Mesenchymal stem cell (in vitro differentiated cells and primary cell): ENCODE measurements around the gene PROCA1.

Experiments
- DNase-seq: peaks from one replicate; pipeline ENCODE4 v3.0.0-alpha.2; 2013
- H2AFZ ChIP-seq: one replicate; pipeline ENCODE4 v1.6.1; 2013; ENCODE audit warnings: low read depth, mild to moderate bottlenecking, control low read depth, inconsistent platforms, low read length, moderate library complexity
- H2AK5ac ChIP-seq: 2 replicates; pipeline ENCODE4 v1.6.1; 2013; ENCODE audit warnings: low read length, moderate library complexity, mild to moderate bottlenecking, inconsistent platforms; ENCODE audit not compliant: severe bottlenecking
- H2BK120ac ChIP-seq: one replicate; pipeline ENCODE4 v1.6.1; 2013; ENCODE audit warnings: low read depth, mild to moderate bottlenecking, inconsistent platforms, low read length, moderate library complexity
- H2BK12ac ChIP-seq, 2 experiments: one replicate each; pipeline ENCODE4 v1.6.1; 2013; ENCODE audit warnings: inconsistent platforms in 2 of 2, low read length in 2 of 2, mild to moderate bottlenecking in 2 of 2, moderate library complexity in 2 of 2, control low read depth in 1 of 2
- H2BK15ac ChIP-seq: one replicate; pipeline ENCODE4 v1.6.1; 2013; ENCODE audit warnings: mild to moderate bottlenecking, low read depth, inconsistent platforms; ENCODE audit not compliant: poor library complexity, severe bottlenecking
- H2BK5ac ChIP-seq: 2 replicates; pipeline ENCODE4 v1.6.1; 2013; ENCODE audit warnings: low read depth, mild to moderate bottlenecking, low read length, control low read depth, inconsistent platforms; ENCODE audit not compliant: poor library complexity, severe bottlenecking
- H3K14ac ChIP-seq, 2 experiments: one replicate each; pipeline ENCODE4 v1.6.1; 2013; ENCODE audit warnings: inconsistent platforms in 2 of 2, low read length in 2 of 2, control low read depth in 1 of 2, mild to moderate bottlenecking in 1 of 2, moderate library complexity in 1 of 2
- H3K18ac ChIP-seq, 2 experiments: one replicate each; pipeline ENCODE4 v1.6.1; 2013; ENCODE audit warnings: inconsistent platforms in 2 of 2, low read length in 2 of 2, control low read depth in 1 of 2, low read depth in 1 of 2, mild to moderate bottlenecking in 1 of 2
- H3K23ac ChIP-seq, 2 experiments: one replicate each; pipeline ENCODE4 v1.6.1; 2013; ENCODE audit warnings: inconsistent platforms in 2 of 2, low read length in 2 of 2, mild to moderate bottlenecking in 2 of 2, moderate library complexity in 2 of 2, control low read depth in 1 of 2
- H3K27ac ChIP-seq: 2 replicates; pipeline ENCODE4 v1.5.1; 2013; ENCODE audit warnings: mild to moderate bottlenecking, moderate library complexity, low read length, control low read depth, inconsistent platforms; ENCODE audit not compliant: poor library complexity, severe bottlenecking
- H3K27me3 ChIP-seq, 2 experiments: 2 replicates each; pipeline versions ENCODE4 v1.6.1 to v1.7.0; 2013; ENCODE audit warnings: low read length in 2 of 2, mild to moderate bottlenecking in 2 of 2, moderate library complexity in 2 of 2, control low read depth in 1 of 2, inconsistent platforms in 1 of 2; ENCODE audit not compliant: control insufficient read depth in 1 of 2, insufficient read depth in 1 of 2
- H3K36me3 ChIP-seq, 2 experiments: 2 replicates each; pipeline versions ENCODE4 v1.6.1 to v1.7.0; 2013; ENCODE audit warnings: low read length in 2 of 2, control low read depth in 1 of 2, inconsistent platforms in 1 of 2, low read depth in 1 of 2, mild to moderate bottlenecking in 1 of 2; ENCODE audit not compliant: insufficient read depth in 2 of 2, control insufficient read depth in 1 of 2
- H3K4ac ChIP-seq, 2 experiments: one replicate each; pipeline ENCODE4 v1.6.1; 2013; ENCODE audit warnings: inconsistent platforms in 2 of 2, low read length in 2 of 2, mild to moderate bottlenecking in 2 of 2, moderate library complexity in 2 of 2, control low read depth in 1 of 2, low read depth in 1 of 2
- H3K4me1 ChIP-seq: 2 replicates; pipeline ENCODE4 v1.6.1; 2013; ENCODE audit warnings: low read depth, low read length, control low read depth; ENCODE audit not compliant: control insufficient read depth, insufficient read depth
- H3K4me2 ChIP-seq: 2 replicates; pipeline ENCODE4 v1.6.1; 2013; ENCODE audit warnings: low read length, mild to moderate bottlenecking, inconsistent platforms; ENCODE audit not compliant: poor library complexity, severe bottlenecking
- H3K4me3 ChIP-seq, 2 experiments: 2 replicates each; pipeline versions ENCODE4 v1.5.1 to v1.7.0; 2013; ENCODE audit warnings: low read length in 2 of 2, mild to moderate bottlenecking in 2 of 2, control low read depth in 1 of 2, low read depth in 1 of 2; ENCODE audit not compliant: insufficient read depth in 1 of 2
- H3K79me1 ChIP-seq: replicated peaks from 2 replicates; pipeline ENCODE4 v1.6.1; 2013; ENCODE audit warnings: mild to moderate bottlenecking, control low read depth, low read length, inconsistent platforms; ENCODE audit not compliant: poor library complexity, severe bottlenecking
- H3K9ac ChIP-seq: 2 replicates; pipeline ENCODE4 v1.7.0; 2013; ENCODE audit warnings: mild to moderate bottlenecking, low read length, moderate library complexity
- H3K9me3 ChIP-seq: 2 replicates; pipeline ENCODE4 v1.7.0; 2013; ENCODE audit warnings: mild to moderate bottlenecking, low read length; ENCODE audit not compliant: control insufficient read depth
- H4K8ac ChIP-seq: one replicate; pipeline ENCODE4 v1.6.1; 2013; ENCODE audit warnings: inconsistent platforms, mild to moderate bottlenecking, low read length, moderate library complexity
- H4K91ac ChIP-seq: one replicate; pipeline ENCODE4 v1.6.1; 2013; ENCODE audit warnings: mild to moderate bottlenecking, low read length, inconsistent platforms
- WGBS: methylation state at CpG from one replicate; pipeline ENCODE4 v1.1.7; 2013; ENCODE audit warnings: mixed read lengths; 5-methylcytosine and 5-hydroxymethylcytosine counted together

The PROCA1 gene

DNA sequence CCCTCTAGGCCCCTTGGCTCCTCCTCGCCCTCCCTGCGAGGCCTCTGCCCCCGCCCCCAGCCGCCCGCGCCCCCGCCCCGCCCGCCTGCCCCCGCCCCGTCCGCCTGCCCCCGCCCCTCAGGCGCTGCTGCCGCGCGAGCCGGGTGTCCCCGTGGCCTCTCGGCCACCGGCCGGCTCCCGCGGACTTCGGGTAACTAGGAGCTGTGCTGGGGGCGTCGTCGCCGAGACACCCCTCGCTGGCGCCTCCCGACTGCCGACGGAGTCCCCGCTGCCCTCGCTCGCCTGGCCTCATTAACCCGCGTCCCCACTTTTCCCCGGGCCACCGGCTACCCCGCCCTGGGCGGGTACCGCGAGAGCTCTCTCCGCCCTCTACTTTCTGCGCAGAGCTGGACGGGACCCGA is 14.5 kb upstream of the PROCA1 start, which contains the start of gene TLCD1:
Gene TLCD1 (minus strand): TSS at position 8 of the 401 bp plus-strand sequence. CDS start 136 bp downstream, outside the sequence.
- no peaks in the 10 kb centered on the region for H3K27me3 ChIP-seq
- H2BK5ac ChIP-seq = peak within 1 kb of the TSS; percentile 68
- H2BK12ac ChIP-seq = peak within 1 kb of the TSS in 1 of 2 experiments; percentile 94
- peaks cover 2% of the 10 kb centered on the region for H3K79me1 ChIP-seq
- peaks cover 26% of the 10 kb centered on the region for H3K4me1 ChIP-seq
- H3K4me3 ChIP-seq = peak within 1 kb of the TSS; percentile 64 to 99
- H3K9me3 ChIP-seq = no peaks in the 10 kb centered on the region
- peak within 1 kb of the TSS; percentile 87 to 96 for H3K23ac ChIP-seq
- peak within 1 kb of the TSS; percentile 67 for H2AFZ ChIP-seq
- peak within 1 kb of the TSS; percentile 33 for H2AK5ac ChIP-seq
- H3K4me2 ChIP-seq = peak within 1 kb of the TSS; percentile 96
- peak within 1 kb of the TSS; percentile 75 for H2BK120ac ChIP-seq
- peak within 1 kb of the TSS; percentile 80 for H4K8ac ChIP-seq
- peak within 1 kb of the TSS; percentile 95 for H3K27ac ChIP-seq
- peak within 1 kb of the TSS; percentile 94 for H4K91ac ChIP-seq
- H2BK15ac ChIP-seq = peak within 1 kb of the TSS; percentile 92
- peak within 1 kb of the TSS; percentile 82 to 93 for H3K14ac ChIP-seq
- H3K4ac ChIP-seq = peak within 1 kb of the TSS; percentile 97
- peak within 1 kb of the TSS; percentile 91 for H3K9ac ChIP-seq
- H3K18ac ChIP-seq = peak within 1 kb of the TSS; percentile 93 to 97
- H3K36me3 ChIP-seq = peaks cover 25 to 37% of the 10 kb centered on the region in 2 experiments
- DNase-seq = peak; percentile 80
- under 1% methylated on average over 32 of the region's 49 CpGs for WGBS

DNA sequence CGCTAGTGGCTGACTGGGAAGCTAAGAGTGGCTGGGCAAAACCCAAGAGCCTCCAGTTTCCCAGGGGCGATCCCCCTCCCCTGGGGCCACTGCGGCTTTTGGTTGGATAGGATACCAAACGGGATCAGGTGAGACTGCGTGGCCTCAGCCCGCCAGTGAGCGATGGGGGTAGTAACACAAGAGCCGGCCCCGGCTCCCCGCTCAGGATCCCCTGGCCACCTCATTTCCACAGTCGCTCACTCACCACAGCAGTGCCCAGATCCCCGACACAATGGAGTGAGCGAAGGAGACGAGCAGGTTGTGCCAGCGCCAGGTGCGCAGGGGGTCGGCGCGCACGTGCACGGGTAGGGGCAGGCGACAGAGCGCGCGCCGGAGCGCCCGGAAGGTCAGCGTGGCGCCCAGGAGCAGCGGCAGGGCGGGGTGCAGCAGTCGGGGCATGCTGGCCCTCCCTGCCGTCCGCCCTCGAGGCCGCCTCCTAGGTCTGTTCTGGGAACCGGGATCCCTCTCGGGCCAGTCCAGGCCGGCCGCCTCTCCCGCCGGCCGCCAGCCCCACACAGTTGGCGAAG is 14.1 kb upstream of the PROCA1 start:
- Histone ChIP-seq H3K18ac (peak overlapping the region; percentile 93 to 97), H4K8ac (peak overlapping the region; percentile 80), H3K9ac (peak overlapping the region; percentile 75), H2BK5ac (no peak overlapping the region), H3K4ac (peak overlapping the region; percentile 97), H2BK15ac (peak overlapping the region; percentile 92), H3K36me3 (peaks cover 25 to 42% of the 10 kb centered on the region in 2 experiments), H3K4me3 (peak overlapping the region; percentile 61 to 84), H3K4me2 (peak overlapping the region; percentile 96), H3K27ac (peak overlapping the region; percentile 75), H2AFZ (peak overlapping the region; percentile 36), H4K91ac (peak overlapping the region; percentile 94), H3K23ac (peak overlapping the region; percentile 87 to 96), H3K79me1 (peaks cover 2% of the 10 kb centered on the region), H2BK12ac (peak overlapping the region in 1 of 2 experiments; percentile 94), H3K4me1 (peaks cover 26% of the 10 kb centered on the region), H3K14ac (peak overlapping the region; percentile 82 to 93), H2AK5ac (peak overlapping the region; percentile 33), H3K9me3 (no peaks in the 10 kb centered on the region), H3K27me3 (no peaks in the 10 kb centered on the region), H2BK120ac (peak overlapping the region; percentile 75)
- peak; percentile 86 for DNase-seq
- 1% methylated on average over 20 of the region's 45 CpGs for WGBS

DNA sequence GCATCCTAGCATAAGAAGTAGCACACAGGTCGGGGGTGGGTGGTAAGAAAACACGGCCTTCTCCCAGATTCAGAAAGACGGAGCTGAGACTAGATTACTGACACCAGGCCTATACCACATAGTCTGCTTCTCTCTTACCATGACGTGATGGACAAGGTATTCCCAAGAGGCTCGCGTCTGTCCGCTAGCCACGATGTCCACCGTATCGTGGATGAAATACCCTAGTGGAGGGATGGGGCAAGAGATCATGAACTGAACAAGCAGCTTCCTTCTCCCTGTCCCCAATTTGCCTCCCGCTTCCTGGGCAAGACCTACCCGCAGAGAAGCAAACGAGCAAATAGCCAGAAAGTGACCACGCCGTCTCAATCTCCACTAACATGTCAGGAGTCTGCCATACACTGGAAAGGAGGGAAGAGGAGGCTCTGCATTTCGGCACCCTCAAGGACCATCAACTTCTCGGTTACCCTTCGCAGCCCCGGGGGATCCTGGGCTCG is 13.5 kb upstream of the PROCA1 start:
- H2BK15ac ChIP-seq = peak overlapping the region; percentile 92
- H4K8ac ChIP-seq = no peak overlapping the region
- H3K27ac ChIP-seq = peak overlapping the region; percentile 75
- peak overlapping the region; percentile 75 for H2BK120ac ChIP-seq
- peak overlapping the region; percentile 61 to 84 for H3K4me3 ChIP-seq
- H3K9ac ChIP-seq = peak overlapping the region; percentile 75
- peak; percentile 86 for DNase-seq
- peak overlapping the region; percentile 94 for H4K91ac ChIP-seq
- peaks cover 25 to 42% of the 10 kb centered on the region in 2 experiments for H3K36me3 ChIP-seq
- no peaks in the 10 kb centered on the region for H3K9me3 ChIP-seq
- peak overlapping the region; percentile 96 for H3K4me2 ChIP-seq
- H2AK5ac ChIP-seq = peak overlapping the region; percentile 33
- H3K79me1 ChIP-seq = peaks cover 2% of the 10 kb centered on the region
- peak overlapping the region in 1 of 2 experiments; percentile 93 for H3K18ac ChIP-seq
- H3K4me1 ChIP-seq = peaks cover 26% of the 10 kb centered on the region
- H3K27me3 ChIP-seq = no peaks in the 10 kb centered on the region
- H3K4ac ChIP-seq = no peak overlapping the region
- H3K14ac ChIP-seq = peak overlapping the region in 1 of 2 experiments; percentile 74
- peak overlapping the region in 1 of 2 experiments; percentile 87 for H3K23ac ChIP-seq
- no peak overlapping the region for H2AFZ ChIP-seq
- 7% methylated on average over 17 of the region's 20 CpGs for WGBS
- H2BK12ac ChIP-seq = peak overlapping the region in 1 of 2 experiments; percentile 37
- H2BK5ac ChIP-seq = no peak overlapping the region

DNA sequence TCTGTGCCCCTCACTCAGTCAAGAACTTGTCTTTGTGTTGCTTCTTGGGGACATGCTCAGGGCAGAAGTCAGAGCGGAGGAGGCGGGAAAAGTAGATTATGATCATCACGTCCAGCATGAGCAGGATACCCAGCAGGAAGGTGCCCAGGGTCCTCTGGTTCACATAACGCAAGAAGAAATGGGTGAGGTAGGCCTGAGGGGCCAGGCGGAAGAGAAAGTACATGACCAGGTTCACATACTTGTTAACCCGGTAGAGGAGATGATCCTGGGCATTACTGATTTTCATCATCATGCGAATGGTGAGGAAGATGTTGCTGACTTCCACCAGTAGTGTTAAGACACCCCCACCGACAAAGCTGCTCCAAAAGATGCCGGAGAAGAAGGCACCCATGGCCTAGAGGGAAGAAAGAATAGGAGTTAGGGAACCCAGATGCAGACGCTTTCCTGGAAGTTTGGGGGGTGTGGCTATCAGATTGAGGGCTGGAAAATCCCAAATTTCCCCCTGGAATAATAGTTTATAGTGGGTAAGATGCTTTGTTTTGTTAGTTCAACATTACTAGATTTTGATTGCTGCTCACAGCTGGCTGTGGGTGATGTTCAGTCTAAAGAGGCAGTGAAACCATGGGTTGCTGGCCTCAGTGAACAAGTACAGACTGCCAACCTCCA is 12.9 kb upstream of the PROCA1 start:
- Histone ChIP-seq H2BK120ac (no peak overlapping the region), H2AK5ac (no peak overlapping the region), H4K8ac (no peak overlapping the region), H2BK5ac (no peak overlapping the region), H3K23ac (no peak overlapping the region), H2BK15ac (no peak overlapping the region), H2AFZ (no peak overlapping the region), H4K91ac (no peak overlapping the region), H3K4ac (no peak overlapping the region), H3K4me3 (peak overlapping the region in 1 of 2 experiments; percentile 84), H3K4me1 (peaks cover 26% of the 10 kb centered on the region), H3K9ac (peak overlapping the region; percentile 75), H3K14ac (no peak overlapping the region), H3K9me3 (no peaks in the 10 kb centered on the region), H3K36me3 (peaks cover 25 to 42% of the 10 kb centered on the region in 2 experiments), H3K18ac (no peak overlapping the region), H3K27me3 (no peaks in the 10 kb centered on the region), H3K79me1 (peaks cover under 1% of the 10 kb centered on the region), H3K4me2 (peak overlapping the region; percentile 96), H3K27ac (peak overlapping the region; percentile 75), H2BK12ac (no peak overlapping the region)
- 86% methylated on average over 10 of the region's 10 CpGs for WGBS
- no peak for DNase-seq
